Ammon's horn (tissue), 1 donor: ENCODE measurements around the gene ANTKMT.
A peak's percentile ranks its signal among the peaks of the same experiment; 100 is the strongest.
"Not testable (repeated sequence)": the region's sequence is repeated elsewhere in the genome, so short reads cannot be mapped to it uniquely, and the experiment has no call there.

ENCODE experiments used
- DNase-seq: peaks from one replicate; pipeline ENCODE4 v3.0.0-alpha.2; 2016; ENCODE audit warnings: low spot score

ANTKMT gene

GRCh38 chr16:700684-701584, 20.0 kb upstream of the ANTKMT start:
- DNase-seq, result no peak

GRCh38 chr16:702341-702740, 18.6 kb upstream of the ANTKMT start:
- no peak for DNase-seq

- DNase-seq, result no peak
Observed at GRCh38 chr16:703406-703805, 17.5 kb upstream of the ANTKMT start.

GRCh38 chr16:704047-704446, 16.9 kb upstream of the ANTKMT start:
- no peak for DNase-seq

- DNase-seq, result no peak
Observed at GRCh38 chr16:704552-705380, 16.2 kb upstream of the ANTKMT start.

- peak; percentile 66 for DNase-seq
Observed at GRCh38 chr16:705431-706188, 15.3 kb upstream of the ANTKMT start, which contains the start of gene FBXL16. Gene FBXL16 (minus strand): TSS chr16:705801. CDS start chr16:697405, 8,396 bp downstream.

- no peak for DNase-seq
Observed at GRCh38 chr16:706189-707061, 14.5 kb upstream of the ANTKMT start.

- DNase-seq, result no peak
Observed at GRCh38 chr16:707062-707538, 13.8 kb upstream of the ANTKMT start.

- DNase-seq, result no peak
Observed at GRCh38 chr16:708019-708418, 12.9 kb upstream of the ANTKMT start.

- no peak for DNase-seq
Observed at GRCh38 chr16:708959-709358, 12.0 kb upstream of the ANTKMT start.

GRCh38 chr16:709566-710499, 11.1 kb upstream of the ANTKMT start:
- DNase-seq, result peak; percentile 96

GRCh38 chr16:710500-711075, 10.4 kb upstream of the ANTKMT start:
- DNase-seq, result no peak

- no peak for DNase-seq
Observed at GRCh38 chr16:711084-711483, 9.9 kb upstream of the ANTKMT start.

- DNase-seq, result peak; percentile 85
Observed at GRCh38 chr16:711548-712320, 9.2 kb upstream of the ANTKMT start.

GRCh38 chr16:712740-713250, 8.2 kb upstream of the ANTKMT start:
- not testable (repeated sequence) for DNase-seq

GRCh38 chr16:714079-714478, 6.9 kb upstream of the ANTKMT start:
- no peak for DNase-seq

GRCh38 chr16:714558-715476, 6.1 kb upstream of the ANTKMT start, which contains the start of gene METRN:
Gene METRN (plus strand): TSS chr16:715118. CDS start chr16:715290, 172 bp downstream.
- DNase-seq, result peak; percentile 91
